ENCODE measurements around the gene TTC1.

GRCh38 chr5:159992566-159992965 is 16.4 kb upstream of the TTC1 start:
- TF ChIP-seq CTCF (IDR thresholded peaks at IDR 0.05), result no peak
- no peak for TF ChIP-seq POLR2A (IDR thresholded peaks at IDR 0.05)

Measured in right lobe of liver (tissue), 4 donors.